SK-N-SH (cell line): ENCODE results near the gene R3HDM2.

Experiments used
- MXI1 ChIP-seq: IDR thresholded peaks from 2 replicates; pipeline ENCODE4 v1.6.1; 2012; ENCODE audit warnings: mild to moderate bottlenecking, low read depth, low read length, improper control_type of control experiment
- TAF1 ChIP-seq: IDR thresholded peaks from 2 replicates; pipeline ENCODE4 v1.6.1; 2012; ENCODE audit warnings: low read depth, mild to moderate bottlenecking, low read length, moderate library complexity, borderline replicate concordance
- TCF12 ChIP-seq: IDR thresholded peaks from 2 replicates; pipeline ENCODE4 v1.4.0; 2012
- TF ChIP-seq, protein P1 (sequence below): IDR thresholded peaks from 2 replicates; pipeline ENCODE4 v1.4.0; 2012; ENCODE audit warnings: low read depth, borderline replicate concordance
- TF ChIP-seq, protein P2 (sequence below): IDR thresholded peaks from 2 replicates; pipeline ENCODE4 v1.4.0; 2012; ENCODE audit warnings: low read depth
- TF ChIP-seq, protein P3 (sequence below): fragments of 150-350 bp; IDR thresholded peaks from 2 replicates; pipeline ENCODE4 v1.6.1; 2017; ENCODE audit warnings: antibody characterized with exemption, low read length, low read depth, borderline replicate concordance
- TF ChIP-seq, protein P4 (sequence below): fragments of 200-600 bp; sonication (generic); IDR thresholded peaks from 2 replicates; pipeline ENCODE4 v1.6.1; 2017; ENCODE audit warnings: antibody characterized with exemption, mild to moderate bottlenecking, moderate library complexity

- TF ChIP-seq TCF12 (no peak), MXI1 (no peak), TAF1 (no peak)
- TF ChIP-seq, protein P1, sequence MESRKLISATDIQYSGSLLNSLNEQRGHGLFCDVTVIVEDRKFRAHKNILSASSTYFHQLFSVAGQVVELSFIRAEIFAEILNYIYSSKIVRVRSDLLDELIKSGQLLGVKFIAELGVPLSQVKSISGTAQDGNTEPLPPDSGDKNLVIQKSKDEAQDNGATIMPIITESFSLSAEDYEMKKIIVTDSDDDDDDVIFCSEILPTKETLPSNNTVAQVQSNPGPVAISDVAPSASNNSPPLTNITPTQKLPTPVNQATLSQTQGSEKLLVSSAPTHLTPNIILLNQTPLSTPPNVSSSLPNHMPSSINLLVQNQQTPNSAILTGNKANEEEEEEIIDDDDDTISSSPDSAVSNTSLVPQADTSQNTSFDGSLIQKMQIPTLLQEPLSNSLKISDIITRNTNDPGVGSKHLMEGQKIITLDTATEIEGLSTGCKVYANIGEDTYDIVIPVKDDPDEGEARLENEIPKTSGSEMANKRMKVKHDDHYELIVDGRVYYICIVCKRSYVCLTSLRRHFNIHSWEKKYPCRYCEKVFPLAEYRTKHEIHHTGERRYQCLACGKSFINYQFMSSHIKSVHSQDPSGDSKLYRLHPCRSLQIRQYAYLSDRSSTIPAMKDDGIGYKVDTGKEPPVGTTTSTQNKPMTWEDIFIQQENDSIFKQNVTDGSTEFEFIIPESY: no peak
- TF ChIP-seq, protein P2, sequence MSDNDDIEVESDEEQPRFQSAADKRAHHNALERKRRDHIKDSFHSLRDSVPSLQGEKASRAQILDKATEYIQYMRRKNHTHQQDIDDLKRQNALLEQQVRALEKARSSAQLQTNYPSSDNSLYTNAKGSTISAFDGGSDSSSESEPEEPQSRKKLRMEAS: no peak
- TF ChIP-seq, protein P3, sequence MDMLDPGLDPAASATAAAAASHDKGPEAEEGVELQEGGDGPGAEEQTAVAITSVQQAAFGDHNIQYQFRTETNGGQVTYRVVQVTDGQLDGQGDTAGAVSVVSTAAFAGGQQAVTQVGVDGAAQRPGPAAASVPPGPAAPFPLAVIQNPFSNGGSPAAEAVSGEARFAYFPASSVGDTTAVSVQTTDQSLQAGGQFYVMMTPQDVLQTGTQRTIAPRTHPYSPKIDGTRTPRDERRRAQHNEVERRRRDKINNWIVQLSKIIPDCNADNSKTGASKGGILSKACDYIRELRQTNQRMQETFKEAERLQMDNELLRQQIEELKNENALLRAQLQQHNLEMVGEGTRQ: no peak
- TF ChIP-seq, protein P4, sequence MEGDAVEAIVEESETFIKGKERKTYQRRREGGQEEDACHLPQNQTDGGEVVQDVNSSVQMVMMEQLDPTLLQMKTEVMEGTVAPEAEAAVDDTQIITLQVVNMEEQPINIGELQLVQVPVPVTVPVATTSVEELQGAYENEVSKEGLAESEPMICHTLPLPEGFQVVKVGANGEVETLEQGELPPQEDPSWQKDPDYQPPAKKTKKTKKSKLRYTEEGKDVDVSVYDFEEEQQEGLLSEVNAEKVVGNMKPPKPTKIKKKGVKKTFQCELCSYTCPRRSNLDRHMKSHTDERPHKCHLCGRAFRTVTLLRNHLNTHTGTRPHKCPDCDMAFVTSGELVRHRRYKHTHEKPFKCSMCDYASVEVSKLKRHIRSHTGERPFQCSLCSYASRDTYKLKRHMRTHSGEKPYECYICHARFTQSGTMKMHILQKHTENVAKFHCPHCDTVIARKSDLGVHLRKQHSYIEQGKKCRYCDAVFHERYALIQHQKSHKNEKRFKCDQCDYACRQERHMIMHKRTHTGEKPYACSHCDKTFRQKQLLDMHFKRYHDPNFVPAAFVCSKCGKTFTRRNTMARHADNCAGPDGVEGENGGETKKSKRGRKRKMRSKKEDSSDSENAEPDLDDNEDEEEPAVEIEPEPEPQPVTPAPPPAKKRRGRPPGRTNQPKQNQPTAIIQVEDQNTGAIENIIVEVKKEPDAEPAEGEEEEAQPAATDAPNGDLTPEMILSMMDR: no peak
These were observed 217.0 kb downstream of the R3HDM2 start for GRCh38 chr12:57213763-57214397.
